Parathyroid adenoma (tissue), 2 donors: ENCODE data around the gene PLXNA4.

ENCODE experiments used
- H2AFZ ChIP-seq: fragments of 300-600 bp; sonication (generic); one replicate; pipeline ENCODE4 v1.7.0; 2017; ENCODE audit warnings: antibody characterized with exemption, mild to moderate bottlenecking
- H3K27ac ChIP-seq: fragments of 300-600 bp; sonication (generic); one replicate; pipeline ENCODE4 v1.7.0; 2017
- H3K27me3 ChIP-seq: fragments of 300-600 bp; sonication (generic); one replicate; pipeline ENCODE4 v1.7.0; 2017; ENCODE audit warnings: low read length; ENCODE audit not compliant: control insufficient read depth, insufficient read depth
- H3K36me3 ChIP-seq: fragments of 300-600 bp; sonication (generic); one replicate; pipeline ENCODE4 v1.7.0; 2017; ENCODE audit warnings: low read length; ENCODE audit not compliant: control insufficient read depth, insufficient read depth
- H3K4me1 ChIP-seq: fragments of 300-600 bp; sonication (generic); one replicate; pipeline ENCODE4 v1.7.0; 2017; ENCODE audit warnings: control low read depth
- H3K4me2 ChIP-seq: fragments of 300-600 bp; sonication (generic); one replicate; pipeline ENCODE4 v1.7.0; 2017; ENCODE audit warnings: low read length
- H3K4me3 ChIP-seq: fragments of 300-600 bp; sonication (generic); one replicate; pipeline ENCODE4 v1.7.0; 2017; ENCODE audit warnings: low read depth, low read length
- H3K79me2 ChIP-seq: fragments of 300-600 bp; sonication (generic); one replicate; pipeline ENCODE4 v1.7.0; 2017; ENCODE audit warnings: control low read depth
- H3K9ac ChIP-seq: fragments of 300-600 bp; sonication (generic); one replicate; pipeline ENCODE4 v1.7.0; 2017; ENCODE audit warnings: mild to moderate bottlenecking
- H3K9me3 ChIP-seq: fragments of 300-600 bp; sonication (generic); one replicate; pipeline ENCODE4 v1.7.0; 2017; ENCODE audit warnings: low read length; ENCODE audit not compliant: control insufficient read depth
- CTCF ChIP-seq: fragments of 300-600 bp; sonication (generic); IDR thresholded peaks from one replicate; pipeline ENCODE4 v1.7.0; 2017; ENCODE audit warnings: antibody characterized with exemption, mild to moderate bottlenecking
- donor health status: primary hyperparathyroidism.

PLXNA4 gene

GRCh38 chr7:132328760-132329159, 247.5 kb downstream of the PLXNA4 start:
- no peaks in the 10 kb centered on the region for H3K4me1 ChIP-seq

GRCh38 chr7:132328047-132328620, 248.1 kb downstream of the PLXNA4 start:
- H3K27me3 ChIP-seq = no peaks in the 10 kb centered on the region
- no peak for TF ChIP-seq CTCF

More at GRCh38 chr7:132328760-132329159, 247.5 kb downstream of the PLXNA4 start:
- Histone ChIP-seq H3K4me2 (no peak overlapping the region), H3K4me3 (no peak overlapping the region), H3K9me3 (no peaks in the 10 kb centered on the region), H3K27me3 (no peaks in the 10 kb centered on the region), H3K27ac (no peak overlapping the region), H3K9ac (no peak overlapping the region), H3K36me3 (no peaks in the 10 kb centered on the region), H3K79me2 (no peaks in the 10 kb centered on the region), H2AFZ (no peak overlapping the region)
- no peak for TF ChIP-seq CTCF

GRCh38 chr7:132326878-132327589, 249.2 kb downstream of the PLXNA4 start:
- Histone ChIP-seq H2AFZ (no peak overlapping the region), H3K36me3 (no peaks in the 10 kb centered on the region), H3K27me3 (no peaks in the 10 kb centered on the region), H3K79me2 (no peaks in the 10 kb centered on the region), H3K4me3 (no peak overlapping the region), H3K27ac (no peak overlapping the region), H3K4me2 (no peak overlapping the region), H3K9me3 (no peaks in the 10 kb centered on the region), H3K4me1 (no peaks in the 10 kb centered on the region), H3K9ac (no peak overlapping the region)
- no peak for TF ChIP-seq CTCF

More at GRCh38 chr7:132328047-132328620, 248.1 kb downstream of the PLXNA4 start:
- Histone ChIP-seq H3K9me3 (no peaks in the 10 kb centered on the region), H3K4me1 (no peaks in the 10 kb centered on the region), H2AFZ (no peak overlapping the region), H3K4me3 (no peak overlapping the region), H3K27ac (no peak overlapping the region), H3K79me2 (no peaks in the 10 kb centered on the region), H3K9ac (no peak overlapping the region), H3K4me2 (no peak overlapping the region), H3K36me3 (no peaks in the 10 kb centered on the region)

GRCh38 chr7:132322970-132323369, 253.3 kb downstream of the PLXNA4 start:
- H3K79me2 ChIP-seq = no peaks in the 10 kb centered on the region
- no peak overlapping the region for H3K4me3 ChIP-seq
- TF ChIP-seq CTCF = no peak
- H3K27ac ChIP-seq = no peak overlapping the region
- H2AFZ ChIP-seq = no peak overlapping the region
- H3K9me3 ChIP-seq = no peaks in the 10 kb centered on the region
- peaks cover 3% of the 10 kb centered on the region for H3K4me1 ChIP-seq
- no peak overlapping the region for H3K9ac ChIP-seq
- no peaks in the 10 kb centered on the region for H3K27me3 ChIP-seq
- no peaks in the 10 kb centered on the region for H3K36me3 ChIP-seq
- no peak overlapping the region for H3K4me2 ChIP-seq

- Histone ChIP-seq H3K27me3 (no peaks in the 10 kb centered on the region), H3K36me3 (no peaks in the 10 kb centered on the region), H3K4me2 (no peak overlapping the region), H3K4me1 (peaks cover 7% of the 10 kb centered on the region), H3K79me2 (no peaks in the 10 kb centered on the region), H2AFZ (no peak overlapping the region), H3K27ac (no peak overlapping the region), H3K4me3 (no peak overlapping the region), H3K9ac (no peak overlapping the region), H3K9me3 (no peaks in the 10 kb centered on the region)
- TF ChIP-seq CTCF = no peak
These were observed 254.9 kb downstream of the PLXNA4 start for GRCh38 chr7:132321387-132321786.
